ENCODE results near the gene USP40.
A peak's percentile ranks its signal among the peaks of the same experiment; 100 is the strongest.
"Not testable (repeated sequence)": the region's sequence is repeated elsewhere in the genome, so short reads cannot be mapped to it uniquely, and the experiment has no call there.

USP40 gene, protein sequence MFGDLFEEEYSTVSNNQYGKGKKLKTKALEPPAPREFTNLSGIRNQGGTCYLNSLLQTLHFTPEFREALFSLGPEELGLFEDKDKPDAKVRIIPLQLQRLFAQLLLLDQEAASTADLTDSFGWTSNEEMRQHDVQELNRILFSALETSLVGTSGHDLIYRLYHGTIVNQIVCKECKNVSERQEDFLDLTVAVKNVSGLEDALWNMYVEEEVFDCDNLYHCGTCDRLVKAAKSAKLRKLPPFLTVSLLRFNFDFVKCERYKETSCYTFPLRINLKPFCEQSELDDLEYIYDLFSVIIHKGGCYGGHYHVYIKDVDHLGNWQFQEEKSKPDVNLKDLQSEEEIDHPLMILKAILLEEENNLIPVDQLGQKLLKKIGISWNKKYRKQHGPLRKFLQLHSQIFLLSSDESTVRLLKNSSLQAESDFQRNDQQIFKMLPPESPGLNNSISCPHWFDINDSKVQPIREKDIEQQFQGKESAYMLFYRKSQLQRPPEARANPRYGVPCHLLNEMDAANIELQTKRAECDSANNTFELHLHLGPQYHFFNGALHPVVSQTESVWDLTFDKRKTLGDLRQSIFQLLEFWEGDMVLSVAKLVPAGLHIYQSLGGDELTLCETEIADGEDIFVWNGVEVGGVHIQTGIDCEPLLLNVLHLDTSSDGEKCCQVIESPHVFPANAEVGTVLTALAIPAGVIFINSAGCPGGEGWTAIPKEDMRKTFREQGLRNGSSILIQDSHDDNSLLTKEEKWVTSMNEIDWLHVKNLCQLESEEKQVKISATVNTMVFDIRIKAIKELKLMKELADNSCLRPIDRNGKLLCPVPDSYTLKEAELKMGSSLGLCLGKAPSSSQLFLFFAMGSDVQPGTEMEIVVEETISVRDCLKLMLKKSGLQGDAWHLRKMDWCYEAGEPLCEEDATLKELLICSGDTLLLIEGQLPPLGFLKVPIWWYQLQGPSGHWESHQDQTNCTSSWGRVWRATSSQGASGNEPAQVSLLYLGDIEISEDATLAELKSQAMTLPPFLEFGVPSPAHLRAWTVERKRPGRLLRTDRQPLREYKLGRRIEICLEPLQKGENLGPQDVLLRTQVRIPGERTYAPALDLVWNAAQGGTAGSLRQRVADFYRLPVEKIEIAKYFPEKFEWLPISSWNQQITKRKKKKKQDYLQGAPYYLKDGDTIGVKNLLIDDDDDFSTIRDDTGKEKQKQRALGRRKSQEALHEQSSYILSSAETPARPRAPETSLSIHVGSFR

DNA sequence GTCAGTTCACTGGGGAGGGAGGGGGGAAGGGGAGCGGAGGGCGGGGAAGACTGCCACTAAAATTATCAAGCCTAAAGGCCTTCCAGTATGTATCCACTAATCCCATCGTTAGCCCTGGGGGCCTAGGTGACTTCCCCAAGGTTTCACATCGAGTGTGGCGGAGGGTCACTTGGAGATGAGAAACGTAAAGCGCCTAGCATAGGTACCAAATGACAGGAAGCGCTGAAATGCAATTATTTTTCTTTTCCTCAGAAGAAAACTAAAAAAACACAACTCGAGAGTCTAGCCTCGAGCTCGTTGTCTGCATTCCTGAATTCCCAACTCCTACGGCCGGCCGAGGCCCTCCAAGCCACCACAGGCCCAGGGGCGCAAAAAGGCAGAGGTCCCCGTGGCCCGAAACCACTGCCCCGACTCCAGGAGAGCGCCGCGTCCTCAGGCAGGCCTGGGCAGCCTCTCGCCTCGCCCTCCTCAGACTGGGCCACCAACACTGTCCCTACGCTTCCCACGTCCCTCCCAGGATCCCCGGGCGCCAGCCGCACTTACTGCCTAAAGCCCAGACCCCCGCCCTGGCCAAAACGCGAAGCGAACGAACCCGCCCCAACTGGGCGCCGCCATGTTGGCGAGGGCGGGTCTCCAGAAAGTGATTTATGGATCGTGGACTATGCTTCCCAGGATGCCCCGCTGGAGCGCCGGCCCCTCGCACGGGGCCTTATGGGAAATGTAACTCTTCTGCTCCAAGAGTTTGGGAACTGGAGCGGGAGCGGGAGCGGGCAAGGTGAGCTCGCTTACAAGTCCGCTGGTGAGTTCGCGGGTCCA lies at the start of gene USP40:
USP40 (minus strand) TSS at position 642 of the 816 bp plus-strand sequence. CDS start 1,228 bp downstream, outside the sequence.
- peak; percentile 90 for DNase-seq

- DNase-seq, result no peak
Measured at GRCh38 chr2:233611284-233611683, 44.7 kb upstream of the USP40 start.

DNA sequence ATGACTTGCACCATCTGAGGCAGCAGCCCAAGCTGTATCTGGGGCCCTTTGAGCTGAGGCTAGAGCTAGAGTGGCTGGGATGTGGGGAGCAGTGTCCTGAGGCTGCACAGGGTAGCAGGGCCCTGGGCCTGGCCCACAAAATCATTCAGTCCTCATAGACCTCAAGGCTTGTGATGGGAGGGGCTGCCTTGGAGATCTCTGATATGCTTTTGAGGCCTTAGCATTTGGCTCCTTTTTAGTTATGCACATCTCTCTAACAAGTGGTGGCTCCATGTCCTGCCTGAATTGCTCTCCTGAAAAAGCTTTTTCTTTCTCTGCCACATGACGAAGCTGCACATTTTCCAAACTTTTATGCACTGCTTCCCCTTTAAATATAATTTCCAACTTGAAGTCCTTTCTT lies 39.1 kb upstream of the USP40 start:
- DNase-seq, result no peak

GRCh38 chr2:233604826-233605225 lies 38.2 kb upstream of the USP40 start:
- no peak for DNase-seq

- DNase-seq, result no peak
Measured at GRCh38 chr2:233603520-233603919, 36.9 kb upstream of the USP40 start.

DNA sequence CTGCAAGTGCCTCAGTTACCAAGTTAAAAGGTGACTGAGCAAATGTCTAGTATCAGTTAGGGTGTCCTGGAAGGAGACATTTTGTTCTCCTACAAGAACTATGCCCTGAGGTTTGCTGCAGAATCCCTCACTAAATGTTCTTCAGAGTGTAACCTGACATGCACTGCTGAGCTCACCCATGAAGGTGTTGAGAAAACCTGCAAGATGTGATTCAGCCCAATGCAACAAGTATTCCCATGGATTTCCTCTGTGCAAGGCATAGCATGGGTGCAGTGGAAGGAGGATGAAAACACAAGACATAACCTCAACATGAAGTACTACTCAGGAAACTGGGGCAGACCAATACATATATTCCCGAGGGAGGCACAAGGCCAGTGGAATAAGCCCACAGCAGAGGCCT lies 35.5 kb upstream of the USP40 start:
- no peak for DNase-seq

DNA sequence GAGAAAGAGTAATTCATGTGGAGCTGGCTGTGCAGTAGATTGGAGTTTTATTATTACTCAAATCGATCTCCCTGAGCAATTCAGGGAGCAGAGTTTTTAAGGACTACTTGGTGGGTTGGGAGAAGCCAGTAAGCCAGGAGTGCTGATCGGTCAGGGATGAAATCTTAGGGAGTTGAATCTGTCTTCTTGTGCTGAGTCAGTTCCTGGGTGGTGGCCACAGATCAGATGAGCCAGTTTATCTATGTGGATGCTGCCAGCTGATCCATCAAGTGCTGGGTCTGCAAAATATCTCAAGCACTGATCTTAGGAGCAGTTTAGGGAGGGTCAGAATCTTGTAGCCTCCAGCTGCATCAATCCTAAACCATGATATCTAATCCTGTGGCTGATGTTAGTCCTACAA lies 33.8 kb upstream of the USP40 start:
- no peak for DNase-seq

DNA sequence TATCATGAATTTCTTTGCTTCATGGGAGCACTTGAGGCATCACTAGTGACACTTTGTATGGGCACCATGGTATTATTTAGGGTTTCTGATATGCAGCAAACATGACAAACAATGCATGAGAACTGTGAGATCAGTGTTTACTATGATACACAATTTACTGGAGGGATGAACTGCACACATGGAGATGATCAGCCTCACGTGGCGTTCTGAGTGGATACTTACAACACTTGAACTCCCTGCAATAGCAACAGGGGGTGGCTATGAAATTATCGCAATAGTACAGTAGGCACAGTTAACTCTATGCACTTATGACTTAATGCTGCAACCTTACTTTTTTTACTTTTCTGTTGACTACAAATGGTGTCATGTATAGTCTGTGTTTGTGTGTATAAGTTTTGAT lies 32.4 kb upstream of the USP40 start:
- DNase-seq, result no peak

GRCh38 chr2:233597522-233597921 lies 30.9 kb upstream of the USP40 start:
- DNase-seq, result no peak

DNA sequence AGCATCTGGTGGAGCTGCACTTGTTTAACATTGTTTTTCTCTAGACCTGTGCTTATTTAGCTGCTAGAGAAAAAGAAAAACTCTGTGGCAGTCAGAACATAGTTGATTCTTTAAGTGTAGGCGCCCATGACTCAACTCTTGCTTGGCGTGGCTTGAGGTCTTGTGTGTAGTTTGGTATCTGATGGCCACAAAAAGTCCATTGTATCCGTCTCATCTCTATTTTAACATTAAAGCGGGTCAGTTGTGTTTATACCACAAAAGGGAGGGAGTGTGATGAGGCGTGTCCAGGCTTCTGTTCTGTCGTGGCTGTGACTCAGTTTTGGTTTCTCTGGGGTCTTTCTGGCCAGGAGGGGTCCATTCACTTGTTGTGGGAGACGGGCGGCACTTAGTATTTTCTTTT lies 26.6 kb upstream of the USP40 start:
- no peak for DNase-seq

DNA sequence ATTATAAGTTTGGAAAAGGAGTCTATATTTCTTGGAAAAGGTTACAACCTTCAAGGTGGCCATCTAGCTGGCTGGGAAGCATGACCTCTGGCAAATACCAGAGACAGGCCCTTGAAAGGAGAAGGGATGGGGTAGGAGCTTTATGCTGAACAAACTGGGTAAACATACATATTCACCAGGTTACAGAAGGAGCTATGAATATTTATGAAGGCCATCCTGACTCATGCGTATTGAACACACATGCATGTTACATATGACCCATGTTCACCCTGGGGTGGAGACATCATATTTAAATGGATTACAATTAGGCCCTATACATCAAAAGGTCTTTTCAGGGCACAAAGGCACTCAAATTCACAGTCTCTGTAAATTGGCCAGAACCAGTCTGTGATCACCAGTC lies 26.1 kb upstream of the USP40 start:
- not testable (repeated sequence) for DNase-seq

- DNase-seq, result no peak
Measured at GRCh38 chr2:233588400-233588799, 21.8 kb upstream of the USP40 start.

- no peak for DNase-seq
Measured at GRCh38 chr2:233584210-233584609, 17.6 kb upstream of the USP40 start.

GRCh38 chr2:233583217-233583965 lies 16.8 kb upstream of the USP40 start:
- DNase-seq, result not testable (repeated sequence)

DNA sequence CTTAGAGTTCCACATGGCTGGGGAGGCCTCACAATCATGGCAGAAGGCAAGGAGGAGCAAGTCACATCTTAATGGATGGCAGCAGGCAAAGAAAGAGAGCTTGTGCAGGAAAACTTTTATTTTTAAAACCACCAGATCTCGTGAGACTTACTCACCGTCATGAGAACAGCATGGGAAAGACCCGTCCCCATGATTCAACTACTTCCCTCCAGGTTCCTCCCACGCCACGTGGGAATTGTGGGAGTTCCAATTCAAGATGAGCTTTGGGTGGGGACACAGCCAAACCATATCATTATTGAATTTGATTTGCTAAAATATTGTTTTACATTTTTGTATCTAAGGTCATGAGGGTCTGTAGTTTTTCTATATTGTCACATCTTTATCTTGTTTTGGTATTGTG lies 10.8 kb upstream of the USP40 start:
- DNase-seq, result not testable (repeated sequence)

DNA sequence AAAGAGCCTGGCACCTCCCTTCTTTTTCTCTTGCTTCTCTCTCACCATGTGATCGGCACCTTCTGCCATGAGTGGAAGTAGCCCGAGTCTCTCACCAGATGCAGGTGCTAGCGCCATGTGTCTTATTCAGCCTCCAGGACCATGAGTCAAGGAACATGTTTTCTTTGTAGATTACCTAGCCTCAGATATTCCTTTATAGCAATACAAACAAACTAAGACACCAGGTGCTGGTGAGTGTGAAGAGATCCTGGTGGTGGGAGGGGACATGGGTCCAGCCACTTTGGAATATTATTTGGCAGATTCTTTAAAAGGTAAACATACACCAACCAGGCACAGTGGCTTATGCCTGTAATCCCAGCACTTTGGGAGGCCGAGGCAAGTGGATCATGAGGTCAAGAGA lies 5.9 kb upstream of the USP40 start:
- no peak for DNase-seq

GRCh38 chr2:233571462-233571861 lies 4.9 kb upstream of the USP40 start:
- DNase-seq, result no peak

- no peak for DNase-seq
Measured at GRCh38 chr2:233571001-233571400, 4.4 kb upstream of the USP40 start.

DNA sequence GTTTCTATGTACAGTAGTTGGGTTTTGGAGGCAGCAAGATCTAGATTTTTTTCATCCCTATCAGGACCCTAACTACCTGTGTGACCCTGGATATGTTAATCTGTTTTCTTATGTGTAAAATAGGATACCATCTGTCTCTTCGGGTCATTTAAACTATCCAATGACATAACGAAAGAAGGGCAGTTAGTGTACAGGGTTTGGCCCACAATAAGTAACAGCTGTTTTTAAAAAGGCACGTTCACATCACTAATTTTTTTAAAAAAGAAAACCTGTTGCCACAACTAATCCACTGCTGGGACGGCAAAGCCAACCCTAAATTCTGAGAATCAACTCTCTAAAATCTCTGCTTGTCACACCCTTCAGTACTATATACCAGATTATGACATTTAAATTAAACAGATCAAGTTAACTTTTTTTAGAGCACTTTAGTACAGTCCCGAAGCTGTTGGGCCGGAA lies 869 bp downstream of the USP40 start:
- no peak for DNase-seq

DNA sequence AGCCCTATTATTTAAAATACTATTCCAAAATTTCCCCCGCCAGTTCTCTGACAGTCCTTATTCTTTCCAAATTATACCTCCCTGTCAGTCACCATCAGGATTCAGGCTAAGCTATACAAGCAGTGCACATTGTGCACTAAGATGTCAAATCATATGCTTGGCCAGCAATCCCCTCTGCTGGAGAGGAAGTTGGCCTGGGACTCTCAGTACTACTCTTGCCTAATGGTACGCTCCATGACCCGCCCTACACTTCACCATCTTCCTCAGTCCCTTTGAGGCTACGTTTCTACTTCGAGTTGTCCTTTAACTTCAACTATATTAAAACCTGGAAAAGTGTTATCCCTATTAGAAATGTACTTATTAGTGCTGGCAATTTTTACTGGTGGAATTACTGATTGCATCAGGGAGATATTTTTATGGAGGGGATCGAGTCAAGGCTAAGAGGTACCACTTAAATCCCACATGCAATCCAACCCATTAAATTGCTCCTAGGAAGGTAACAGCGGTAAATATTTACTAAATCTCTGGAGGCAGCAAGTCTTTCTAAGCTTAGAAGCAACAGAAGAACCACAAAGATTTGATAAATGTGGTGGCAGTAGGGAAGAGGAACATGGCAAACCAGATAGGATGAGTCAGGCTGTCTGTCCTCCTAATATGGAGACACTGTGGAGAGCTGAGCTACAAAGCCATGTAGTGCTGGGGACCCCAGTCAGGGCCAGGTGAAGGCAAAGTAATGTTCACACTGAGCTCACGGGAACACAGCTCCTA lies 2.7 kb downstream of the USP40 start:
- no peak for DNase-seq

Measured in NCI-H526 treated with DMSO at 0.1 percent for 48 hours (cell line).